ENCODE results near the gene SNAP47.

SNAP47 gene

GRCh38 chr1:227787513-227788270, 52.5 kb downstream of the SNAP47 start:
- TF ChIP-seq GATA3 (IDR thresholded peaks at IDR 0.05; ENCODE audit: low read depth, low read length) (no peak), GATA2 (IDR thresholded peaks at IDR 0.05; ENCODE audit: low read depth, low read length) (no peak)

- TF ChIP-seq GATA2 (IDR thresholded peaks at IDR 0.05; ENCODE audit: low read depth, low read length) (no peak), GATA3 (IDR thresholded peaks at IDR 0.05; ENCODE audit: low read depth, low read length) (no peak)
These were observed 53.2 kb downstream of the SNAP47 start for GRCh38 chr1:227788271-227789083.

- no peak for TF ChIP-seq GATA3 (IDR thresholded peaks at IDR 0.05; ENCODE audit: low read depth, low read length)
These were observed 54.1 kb downstream of the SNAP47 start for GRCh38 chr1:227789084-227790033.

- TF ChIP-seq GATA3 (IDR thresholded peaks at IDR 0.05; ENCODE audit: low read depth, low read length) (no peak), GATA2 (IDR thresholded peaks at IDR 0.05; ENCODE audit: low read depth, low read length) (no peak)
These were observed 54.8 kb downstream of the SNAP47 start for GRCh38 chr1:227790034-227790400.

- TF ChIP-seq GATA2 (IDR thresholded peaks at IDR 0.05; ENCODE audit: low read depth, low read length) (no peak), GATA3 (IDR thresholded peaks at IDR 0.05; ENCODE audit: low read depth, low read length) (no peak)
These were observed 55.6 kb downstream of the SNAP47 start for GRCh38 chr1:227790868-227791267.

GRCh38 chr1:227791425-227792143, 56.3 kb downstream of the SNAP47 start:
- TF ChIP-seq GATA3 (IDR thresholded peaks at IDR 0.05; ENCODE audit: low read depth, low read length): no peak
- TF ChIP-seq GATA2 (IDR thresholded peaks at IDR 0.05; ENCODE audit: low read depth, low read length): no peak

GRCh38 chr1:227792216-227793078, 57.2 kb downstream of the SNAP47 start:
- TF ChIP-seq GATA2 (IDR thresholded peaks at IDR 0.05; ENCODE audit: low read depth, low read length) (no peak), GATA3 (IDR thresholded peaks at IDR 0.05; ENCODE audit: low read depth, low read length) (no peak)

GRCh38 chr1:227793079-227793947, 58.1 kb downstream of the SNAP47 start:
- TF ChIP-seq GATA3 (IDR thresholded peaks at IDR 0.05; ENCODE audit: low read depth, low read length) (no peak), GATA2 (IDR thresholded peaks at IDR 0.05; ENCODE audit: low read depth, low read length) (no peak)

GRCh38 chr1:227793948-227794816, 58.9 kb downstream of the SNAP47 start:
- TF ChIP-seq GATA2 (IDR thresholded peaks at IDR 0.05; ENCODE audit: low read depth, low read length) (no peak), GATA3 (IDR thresholded peaks at IDR 0.05; ENCODE audit: low read depth, low read length) (no peak)

GRCh38 chr1:227794817-227795192, 59.6 kb downstream of the SNAP47 start:
- TF ChIP-seq GATA2 (IDR thresholded peaks at IDR 0.05; ENCODE audit: low read depth, low read length) (no peak), GATA3 (IDR thresholded peaks at IDR 0.05; ENCODE audit: low read depth, low read length) (no peak)

- TF ChIP-seq GATA3 (IDR thresholded peaks at IDR 0.05; ENCODE audit: low read depth, low read length) (no peak), GATA2 (IDR thresholded peaks at IDR 0.05; ENCODE audit: low read depth, low read length) (no peak)
These were observed 60.5 kb downstream of the SNAP47 start for GRCh38 chr1:227795732-227796131.

All from SH-SY5Y (cell line).